ENCODE data around the gene HLA-DQA1.
"Not testable (repeated sequence)": the region's sequence is repeated elsewhere in the genome, so short reads cannot be mapped to it uniquely, and the experiment has no call there.

Gene HLA-DQA1

GRCh38 chr6:32622545-32623401 lies 14.4 kb upstream of the HLA-DQA1 start:
- no peak for DNase-seq (ENCODE audit: low spot score)

DNA sequence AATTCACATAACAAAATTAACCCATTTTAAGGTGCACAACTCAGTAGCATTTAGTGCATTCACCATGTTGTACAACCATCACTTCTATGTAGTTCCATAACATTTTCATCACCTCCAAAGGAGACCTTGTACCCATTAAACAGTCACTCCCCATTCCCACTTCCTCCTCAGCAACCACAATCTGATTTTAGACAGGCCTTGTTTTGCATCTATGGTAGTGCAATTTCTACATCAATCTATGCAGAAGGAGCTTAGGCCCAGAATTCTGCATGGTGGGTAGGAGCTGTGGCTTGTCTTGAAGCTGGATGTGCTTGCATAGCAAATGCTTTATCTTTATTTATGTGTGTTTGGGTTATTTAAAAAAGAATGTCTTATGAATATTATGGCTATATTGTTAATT lies 13.5 kb upstream of the HLA-DQA1 start:
- no peak for DNase-seq (ENCODE audit: low spot score)

DNA sequence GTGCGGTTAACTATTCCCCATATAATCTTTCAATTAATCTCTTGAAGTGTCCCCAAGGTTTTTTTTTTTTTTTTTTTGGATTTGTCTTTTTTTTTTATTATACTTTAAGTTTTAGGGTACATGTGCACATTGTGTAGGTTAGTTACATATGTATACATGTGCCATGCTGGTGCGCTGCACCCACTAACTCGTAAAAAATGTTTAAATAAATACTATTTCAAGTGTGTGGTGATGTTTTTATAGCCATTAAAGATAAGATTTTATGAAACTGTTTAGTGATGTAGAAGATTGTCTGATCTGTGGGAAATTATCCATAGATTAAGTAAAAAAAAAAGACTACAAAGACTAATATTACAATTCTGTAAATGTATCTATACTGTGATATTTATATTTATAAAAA lies 12.6 kb upstream of the HLA-DQA1 start:
- no peak for DNase-seq (ENCODE audit: low spot score)

- no peak for DNase-seq (ENCODE audit: low spot score)
Observed at GRCh38 chr6:32625137-32625536, 12.1 kb upstream of the HLA-DQA1 start.

GRCh38 chr6:32627249-32627648 lies 10.0 kb upstream of the HLA-DQA1 start:
- no peak for DNase-seq (ENCODE audit: low spot score)

GRCh38 chr6:32627831-32628230 lies 9.4 kb upstream of the HLA-DQA1 start:
- peak; percentile 5 for DNase-seq (ENCODE audit: low spot score)

DNA sequence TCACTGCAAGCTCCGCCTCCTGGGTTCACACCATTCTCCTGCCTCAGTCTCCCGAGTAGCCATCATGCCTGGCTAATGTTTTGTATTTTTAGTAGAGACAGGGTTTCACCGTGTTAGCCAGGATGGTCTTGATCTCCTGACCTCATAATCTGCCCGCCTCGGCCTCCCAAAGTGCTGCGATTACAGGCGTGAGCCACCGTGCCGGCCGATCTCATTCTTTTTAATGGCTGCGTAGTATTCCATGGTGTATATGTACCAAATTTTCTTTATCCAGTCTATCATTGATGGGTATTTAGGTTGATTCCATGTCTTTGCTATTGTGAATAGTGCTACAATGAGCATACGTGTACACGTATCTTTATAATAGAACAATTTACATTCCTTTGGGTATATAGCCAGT lies 7.4 kb upstream of the HLA-DQA1 start:
- not testable (repeated sequence) for DNase-seq (ENCODE audit: low spot score)

GRCh38 chr6:32635526-32636123 lies 1.6 kb upstream of the HLA-DQA1 start:
- DNase-seq (ENCODE audit: low spot score): no peak

- no peak for DNase-seq (ENCODE audit: low spot score)
Observed at GRCh38 chr6:32637883-32638282, 677 bp downstream of the HLA-DQA1 start.

- no peak for DNase-seq (ENCODE audit: low spot score)
Observed at GRCh38 chr6:32638532-32639219, 1.5 kb downstream of the HLA-DQA1 start.

DNA sequence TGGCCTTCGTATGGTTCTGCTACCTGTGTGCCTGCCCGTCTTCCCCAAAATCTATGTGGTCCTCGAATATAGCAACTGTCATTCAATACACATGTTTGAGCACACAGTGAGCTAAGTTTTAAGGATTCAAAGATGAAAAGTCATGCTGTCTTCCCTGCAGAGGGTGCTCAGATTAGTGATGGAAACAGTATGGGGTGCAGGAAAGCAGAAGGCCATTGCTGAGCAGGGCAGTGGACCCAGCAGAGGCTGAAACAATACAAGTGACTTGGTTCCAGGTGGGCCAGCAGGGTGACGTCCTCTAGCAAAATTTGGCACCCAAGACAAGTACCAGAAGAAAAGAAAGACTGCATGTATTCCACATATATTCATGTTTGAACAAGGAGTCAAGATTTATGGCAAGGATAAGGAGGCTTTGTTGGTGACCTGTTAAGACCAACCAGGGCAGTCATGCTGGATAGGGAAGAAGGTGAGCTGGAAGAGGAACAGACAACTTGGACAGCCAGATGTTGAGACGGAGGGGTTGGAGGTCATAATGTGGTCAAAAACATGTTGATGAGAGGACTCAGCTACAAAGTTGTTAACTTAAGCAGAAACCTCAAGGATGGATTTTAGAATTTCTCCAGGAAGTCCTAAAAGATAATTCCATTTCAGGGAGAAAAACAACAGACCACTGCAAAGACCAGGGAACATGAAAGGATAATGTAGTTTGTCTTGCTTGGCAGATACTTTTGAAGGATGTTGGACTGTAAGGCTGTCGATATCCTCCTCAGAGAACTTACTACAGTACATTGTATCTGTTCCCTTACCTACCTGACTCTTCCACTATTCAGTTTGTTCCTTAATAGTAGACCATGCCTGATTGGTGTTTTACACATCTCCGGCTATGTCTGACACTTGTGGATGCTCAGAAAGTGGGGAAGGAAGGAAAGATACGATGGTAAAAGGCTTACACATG lies 2.5 kb downstream of the HLA-DQA1 start:
- no peak for DNase-seq (ENCODE audit: low spot score)

DNA sequence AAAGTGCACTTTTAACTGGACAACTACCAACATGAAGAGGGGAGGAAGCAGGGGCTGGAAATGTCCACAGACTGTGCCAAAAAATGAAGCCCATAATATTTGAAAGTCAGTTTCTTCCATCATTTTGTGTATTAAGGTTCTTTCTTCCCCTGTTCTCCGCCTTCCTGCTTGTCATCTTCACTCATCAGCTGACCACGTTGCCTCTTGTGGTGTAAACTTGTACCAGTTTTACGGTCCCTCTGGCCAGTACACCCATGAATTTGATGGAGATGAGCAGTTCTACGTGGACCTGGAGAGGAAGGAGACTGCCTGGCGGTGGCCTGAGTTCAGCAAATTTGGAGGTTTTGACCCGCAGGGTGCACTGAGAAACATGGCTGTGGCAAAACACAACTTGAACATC lies 3.9 kb downstream of the HLA-DQA1 start:
- DNase-seq (ENCODE audit: low spot score): no peak

- DNase-seq (ENCODE audit: low spot score): not testable (repeated sequence)
Observed at GRCh38 chr6:32641785-32642719, 4.8 kb downstream of the HLA-DQA1 start.

- DNase-seq (ENCODE audit: low spot score): no peak
Observed at GRCh38 chr6:32642720-32643106, 5.5 kb downstream of the HLA-DQA1 start.

DNA sequence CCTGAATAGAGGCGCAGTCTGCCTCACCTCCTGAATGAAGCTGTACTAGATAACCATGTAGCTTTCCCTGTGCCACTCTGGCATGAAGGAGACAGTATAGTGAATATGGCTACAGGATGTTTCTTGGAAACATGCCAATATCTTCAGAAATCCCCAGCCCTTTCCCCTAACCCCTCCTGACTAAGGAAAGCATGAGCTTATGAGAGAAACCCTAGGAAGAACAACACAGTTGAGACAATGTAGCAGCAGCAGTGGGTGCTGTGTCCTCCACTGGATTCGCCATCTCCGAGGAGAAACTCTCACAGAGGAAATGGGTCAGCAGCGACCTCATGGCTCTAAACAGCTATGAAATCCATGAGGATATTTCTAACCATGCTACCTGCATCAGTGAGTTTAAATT lies 6.7 kb downstream of the HLA-DQA1 start:
- no peak for DNase-seq (ENCODE audit: low spot score)

DNA sequence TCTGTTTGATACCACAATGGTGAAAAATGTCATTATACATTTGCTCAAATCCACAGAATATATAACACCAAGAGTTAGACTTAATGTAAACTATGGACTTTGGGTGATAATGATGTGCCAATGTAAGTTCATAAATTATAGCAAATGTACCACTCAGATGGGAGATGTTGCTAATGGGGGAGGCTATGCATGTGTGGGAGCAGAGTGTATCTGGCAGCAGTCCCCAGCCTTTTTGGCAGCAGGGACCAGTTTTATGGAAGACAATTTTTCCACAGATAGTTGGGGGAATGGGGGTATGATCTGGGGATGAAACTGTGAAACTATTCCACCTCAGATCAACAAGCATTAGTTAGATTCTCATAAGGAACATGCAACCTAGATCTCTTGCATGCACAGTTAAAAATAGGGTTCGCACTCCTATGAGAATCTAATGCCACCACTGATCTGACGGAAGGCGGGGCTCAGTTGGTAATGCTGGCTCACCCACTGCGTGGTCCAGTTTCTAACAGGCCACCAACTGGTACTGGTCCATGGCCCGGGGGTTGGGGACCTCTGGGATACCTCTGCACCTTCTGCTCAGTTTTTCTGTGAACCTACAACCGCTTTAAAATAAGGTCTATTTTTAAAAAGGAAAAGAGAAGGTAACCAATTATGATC lies 8.0 kb downstream of the HLA-DQA1 start:
- DNase-seq (ENCODE audit: low spot score): no peak

DNA sequence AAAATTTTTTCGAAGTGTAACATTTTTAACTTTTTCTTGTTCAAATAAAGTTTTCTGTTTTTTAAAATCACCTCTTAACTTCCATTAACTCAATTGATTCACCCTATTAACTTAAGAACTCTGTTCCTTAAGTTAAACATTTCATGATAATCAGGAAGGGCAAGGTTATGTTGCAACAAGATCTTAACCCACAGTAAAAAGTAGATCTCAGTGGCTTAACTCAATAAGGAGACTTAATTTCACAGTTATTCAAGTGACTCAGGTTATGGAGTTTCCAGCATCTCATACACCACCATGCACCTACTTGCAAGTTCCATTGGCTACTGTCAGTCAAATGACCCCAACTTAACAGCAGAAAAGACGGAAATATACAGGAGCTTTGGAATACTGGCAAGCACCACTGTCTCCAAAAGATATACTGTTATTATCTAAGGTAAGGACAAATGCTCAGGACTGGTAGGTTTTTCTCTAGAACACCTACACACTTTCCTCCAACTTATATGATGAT lies 18.1 kb downstream of the HLA-DQA1 start:
- no peak for DNase-seq (ENCODE audit: low spot score)

DNA sequence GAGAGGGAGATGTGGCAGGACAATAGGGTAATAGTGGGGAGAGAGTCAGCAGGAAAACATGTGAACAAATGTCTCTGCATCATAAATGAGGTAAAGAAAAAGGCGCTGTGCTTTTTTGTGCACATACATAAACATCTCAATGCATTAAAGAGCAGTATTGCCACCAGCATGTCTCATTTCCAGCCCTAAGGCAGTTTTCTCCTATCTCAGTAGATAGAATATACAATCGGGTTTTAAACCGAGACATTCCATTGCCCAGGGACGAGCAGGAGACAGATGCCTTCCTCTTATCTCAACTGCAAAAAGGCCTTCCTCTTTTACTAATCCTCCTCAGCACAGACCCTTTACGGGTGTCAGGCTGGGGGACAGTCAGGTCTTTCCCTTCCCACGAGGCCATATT lies 20.1 kb downstream of the HLA-DQA1 start:
- DNase-seq (ENCODE audit: low spot score): not testable (repeated sequence)

- DNase-seq (ENCODE audit: low spot score): not testable (repeated sequence)
Observed at GRCh38 chr6:32657819-32658218, 20.6 kb downstream of the HLA-DQA1 start.

All from cerebellar cortex (tissue), 1 donor.